Hematopoietic multipotent progenitor cell treated with erythropoietin and hydrocortisone succinate and interleukin-3 and kit ligand, for 8 days (in vitro differentiated cells): ENCODE measurements around the gene S100A3.
"Not testable (repeated sequence)": the region's sequence is repeated elsewhere in the genome, so short reads cannot be mapped to it uniquely, and the experiment has no call there.

ENCODE experiments used
- DNase-seq: peaks from one replicate; pipeline ENCODE4 v3.0.0-alpha.2; 2015

Gene S100A3

GRCh38 chr1:153568367-153569099, 19.5 kb upstream of the S100A3 start:
- peak; percentile 89 for DNase-seq

DNA sequence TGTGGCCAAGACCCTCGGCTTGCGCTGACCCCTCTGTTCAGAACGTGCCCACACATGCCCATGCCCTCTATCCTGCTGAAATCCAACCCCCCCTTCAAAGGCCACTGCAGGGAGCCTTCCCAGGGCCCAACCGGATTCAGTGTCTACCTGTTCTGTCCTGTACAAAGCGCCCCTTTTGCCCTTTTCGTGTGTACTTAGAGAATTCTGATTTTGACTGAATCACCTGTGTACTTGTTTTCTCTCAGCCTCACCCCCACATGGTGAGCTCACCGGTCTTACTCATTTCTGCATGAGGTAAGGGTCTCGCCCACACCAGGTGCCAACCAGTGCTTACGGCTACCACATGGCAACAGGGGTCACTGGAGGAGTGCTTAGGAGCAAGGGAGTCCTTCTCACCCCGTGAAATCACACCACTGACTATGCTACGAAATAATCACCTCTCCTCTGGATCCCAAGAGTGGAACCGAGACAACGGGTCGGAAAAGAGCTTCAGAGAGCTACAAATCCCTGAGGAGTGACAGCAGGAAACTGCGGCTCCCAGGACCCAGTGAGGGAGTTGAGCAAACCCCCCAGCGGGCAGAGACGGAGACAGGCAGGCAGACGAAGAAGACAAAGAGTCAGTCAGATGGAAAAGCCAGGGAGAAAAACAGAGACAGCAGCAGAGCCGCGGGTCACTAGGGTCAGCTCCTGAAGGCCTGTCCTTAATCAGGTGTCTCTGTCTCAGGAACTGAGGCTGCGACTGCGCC, 18.7 kb upstream of the S100A3 start:
- DNase-seq, result no peak

- peak; percentile 97 for DNase-seq
Observed at GRCh38 chr1:153566414-153567371, 17.6 kb upstream of the S100A3 start.

DNA sequence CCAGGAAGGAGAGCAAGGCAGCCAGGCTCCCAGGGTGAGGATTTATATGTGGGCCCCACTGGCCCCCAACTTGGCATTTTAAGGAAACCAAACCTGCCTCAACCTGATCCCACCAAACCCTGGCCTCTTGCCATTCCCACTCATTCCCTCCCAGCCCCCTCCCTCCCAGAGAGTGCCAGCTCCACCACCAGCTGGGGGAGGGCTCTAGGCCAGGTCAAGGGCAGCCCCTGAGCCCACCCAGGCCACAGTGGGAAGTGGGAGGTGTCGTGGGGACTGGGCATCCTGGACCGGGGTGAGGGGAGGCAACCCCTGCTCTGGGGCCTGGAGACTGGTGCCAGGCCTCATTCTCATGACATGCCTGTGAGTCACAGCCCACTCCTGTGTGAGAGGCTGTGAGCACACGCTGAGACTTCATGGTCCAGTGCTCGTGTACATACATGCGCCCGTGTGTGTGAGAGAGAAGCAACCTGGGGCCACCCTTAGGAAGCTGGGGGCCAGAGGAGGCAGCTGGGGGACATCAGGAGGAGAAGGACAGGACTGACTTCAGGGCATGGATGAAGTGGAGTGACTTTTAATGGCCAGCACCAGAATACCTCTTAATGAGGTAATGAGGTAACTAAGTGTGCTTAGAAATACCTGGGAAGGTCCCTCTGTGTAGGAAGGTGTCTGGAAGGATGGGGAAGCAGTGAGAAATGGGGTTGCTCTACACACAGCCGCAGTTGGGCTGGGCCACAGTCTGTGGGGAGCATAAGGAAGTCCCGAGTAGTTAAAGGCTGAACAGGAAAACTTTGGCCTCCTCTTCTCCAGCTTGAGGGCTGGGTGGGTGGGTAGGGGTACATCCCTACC, 16.7 kb upstream of the S100A3 start, which contains the start of gene S100A2:
TSS of gene S100A2 (minus strand) at position 316 of the 846 bp plus-strand sequence. CDS start 1,967 bp downstream, outside the sequence.
- DNase-seq, result peak; percentile 65

GRCh38 chr1:153563991-153564390, 14.9 kb upstream of the S100A3 start:
- no peak for DNase-seq

- DNase-seq, result no peak
Observed at GRCh38 chr1:153563483-153563901, 14.4 kb upstream of the S100A3 start.

DNA sequence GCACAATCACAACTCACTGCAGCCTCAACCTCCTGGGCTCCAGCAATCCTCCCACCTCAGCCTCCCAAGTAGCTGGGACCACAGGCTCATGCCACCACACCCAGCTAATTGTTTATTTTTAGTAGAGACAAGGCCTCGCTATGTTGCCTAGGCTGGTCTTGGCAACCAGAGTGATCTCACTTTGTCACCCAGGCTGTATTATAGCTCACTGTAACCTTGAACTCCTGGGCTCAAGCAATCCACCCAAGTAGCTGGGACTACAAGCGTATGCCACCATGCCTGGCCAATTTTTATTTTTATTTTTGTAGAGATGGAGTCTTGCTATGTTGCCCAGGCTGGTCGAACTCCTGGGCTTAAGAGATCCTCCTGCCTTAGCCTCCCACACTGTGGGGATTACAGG, 13.0 kb upstream of the S100A3 start:
- DNase-seq, result not testable (repeated sequence)

DNA sequence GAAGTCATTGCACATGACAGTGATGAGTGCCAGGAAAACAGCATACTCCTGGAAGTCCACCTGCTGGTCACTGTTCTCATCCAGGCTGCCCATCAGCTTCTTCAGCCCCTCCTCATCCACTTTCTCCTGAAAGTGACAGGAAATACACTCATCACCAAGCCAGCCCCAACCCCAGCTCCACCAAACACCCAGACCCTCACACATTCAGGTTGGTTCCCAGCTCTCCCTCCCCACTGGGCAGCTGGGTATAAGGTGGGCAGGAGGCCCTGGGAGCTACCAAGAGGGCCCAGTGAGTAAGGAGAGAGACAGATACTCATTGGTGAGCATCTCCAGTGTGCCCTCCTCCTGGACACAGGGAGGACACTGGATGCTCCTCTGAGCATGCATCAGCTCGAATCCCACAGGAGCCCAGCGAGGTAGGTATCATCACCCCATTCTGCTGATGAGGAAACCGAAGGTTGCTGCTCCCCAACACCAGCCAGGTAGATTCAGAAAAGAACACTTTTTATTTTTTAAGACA, 12.5 kb upstream of the S100A3 start:
- DNase-seq, result no peak

DNA sequence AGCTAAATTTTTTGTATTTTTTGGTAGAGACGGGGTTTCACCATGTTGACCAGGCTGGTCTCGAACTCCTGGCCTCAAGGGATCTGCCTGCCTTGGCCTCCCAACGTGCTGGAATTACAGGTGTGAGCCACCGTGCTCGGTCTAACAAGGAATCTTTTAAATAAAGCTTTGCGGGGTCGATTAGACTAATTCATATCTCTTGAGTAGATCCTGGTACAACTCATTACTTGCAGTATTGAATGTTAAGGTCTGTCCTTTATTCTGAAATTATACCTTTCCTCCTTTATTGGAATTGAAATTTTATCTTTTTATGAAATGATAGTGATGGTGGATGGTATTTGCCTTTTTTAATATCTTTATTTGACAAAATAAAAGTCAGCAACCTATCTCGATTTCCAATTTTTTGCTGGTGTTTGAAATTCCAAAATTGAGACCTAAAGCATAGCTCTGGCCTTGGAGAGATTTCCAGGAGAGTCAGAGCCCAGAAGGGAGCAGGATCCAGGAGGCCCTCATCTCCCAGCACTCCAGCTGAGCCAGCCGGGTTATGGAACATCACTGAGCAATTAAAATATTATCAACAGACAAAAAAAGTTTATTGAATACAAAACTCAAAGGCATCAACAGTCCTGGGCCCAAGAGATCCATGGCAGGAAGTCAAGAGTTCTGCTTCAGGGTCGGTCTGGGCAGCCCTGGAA, 11.9 kb upstream of the S100A3 start:
- no peak for DNase-seq

- DNase-seq, result no peak
Observed at GRCh38 chr1:153560241-153560640, 11.2 kb upstream of the S100A3 start.

GRCh38 chr1:153557877-153558276, 8.8 kb upstream of the S100A3 start:
- no peak for DNase-seq

- DNase-seq, result no peak
Observed at GRCh38 chr1:153556348-153556747, 7.3 kb upstream of the S100A3 start.

DNA sequence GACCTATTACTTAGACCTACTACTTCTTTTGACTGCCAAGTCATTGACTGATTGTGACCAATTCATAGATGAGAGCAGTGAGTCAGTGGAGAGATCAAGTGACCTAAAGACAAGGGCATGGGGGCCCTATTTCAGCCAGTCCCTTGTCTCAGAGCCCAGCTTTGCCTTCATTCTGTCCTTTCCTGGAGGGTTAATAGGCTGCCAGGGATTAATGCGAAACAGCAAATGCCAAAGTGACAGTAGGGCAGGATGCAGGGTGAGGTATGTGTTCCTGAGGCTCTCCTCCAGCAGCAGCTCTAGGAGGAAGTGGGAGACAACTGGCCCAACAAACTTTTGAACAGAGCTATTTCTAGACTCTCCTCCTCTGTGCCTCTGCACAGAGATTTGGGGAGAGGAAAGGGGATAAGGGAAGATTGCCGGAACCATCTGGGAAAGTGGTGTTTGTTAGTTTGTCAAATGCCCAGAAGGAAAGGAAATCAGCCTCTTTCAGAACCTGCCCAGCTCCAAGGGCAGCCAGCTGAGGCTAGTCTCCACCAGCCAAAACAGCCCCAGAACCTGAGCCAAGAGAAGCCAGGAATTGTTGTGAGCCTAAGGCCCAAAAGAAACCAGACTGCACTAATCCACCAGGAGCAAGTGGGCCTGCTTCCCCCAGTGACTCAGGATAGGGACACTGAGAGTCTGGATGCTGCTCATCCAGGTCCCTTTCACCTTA, 4.9 kb upstream of the S100A3 start:
- no peak for DNase-seq

GRCh38 chr1:153553096-153553495, 4.0 kb upstream of the S100A3 start:
- peak; percentile 68 for DNase-seq

GRCh38 chr1:153552335-153552734, 3.3 kb upstream of the S100A3 start:
- no peak for DNase-seq

DNA sequence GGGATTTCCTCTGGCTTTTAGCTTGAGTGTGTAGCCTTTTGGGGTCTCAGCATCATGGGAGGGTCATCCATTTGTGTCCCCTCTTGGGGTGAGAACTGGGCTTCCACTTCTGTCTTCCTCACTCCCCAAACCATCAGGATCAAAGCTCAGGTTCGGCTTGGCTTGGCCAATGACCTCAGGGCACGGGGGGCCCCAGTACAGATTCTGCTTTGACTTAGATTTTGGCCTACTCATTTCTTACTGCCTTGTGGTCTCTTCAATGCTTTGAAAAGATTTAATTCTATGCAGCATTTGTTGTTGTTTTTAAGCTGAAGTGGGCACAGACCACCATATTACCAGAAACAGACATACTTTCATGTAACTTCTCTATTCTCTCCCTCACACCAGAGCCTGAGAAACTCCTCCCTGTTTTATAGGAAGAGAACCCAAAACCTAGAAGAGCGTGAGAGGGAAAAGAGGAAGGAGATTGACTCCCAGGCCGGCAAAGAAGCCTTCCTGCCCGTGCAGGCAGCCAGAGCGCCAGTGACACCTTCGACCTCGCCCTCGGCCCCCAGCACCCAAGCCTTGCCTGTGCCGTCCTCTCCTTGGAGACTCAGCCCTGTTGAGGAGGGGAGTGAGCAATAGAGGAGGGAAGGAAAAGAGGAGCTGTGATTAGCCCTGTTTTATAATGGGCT, 1.9 kb upstream of the S100A3 start:
- DNase-seq, result no peak

GRCh38 chr1:153550398-153550758, 1.3 kb upstream of the S100A3 start:
- no peak for DNase-seq

GRCh38 chr1:153549741-153550397, 811 bp upstream of the S100A3 start:
- DNase-seq, result no peak
